Measurements from ENCODE around the gene SHC2.
"Not testable (repeated sequence)": the region's sequence is repeated elsewhere in the genome, so short reads cannot be mapped to it uniquely, and the experiment has no call there.

The SHC2 gene

DNA sequence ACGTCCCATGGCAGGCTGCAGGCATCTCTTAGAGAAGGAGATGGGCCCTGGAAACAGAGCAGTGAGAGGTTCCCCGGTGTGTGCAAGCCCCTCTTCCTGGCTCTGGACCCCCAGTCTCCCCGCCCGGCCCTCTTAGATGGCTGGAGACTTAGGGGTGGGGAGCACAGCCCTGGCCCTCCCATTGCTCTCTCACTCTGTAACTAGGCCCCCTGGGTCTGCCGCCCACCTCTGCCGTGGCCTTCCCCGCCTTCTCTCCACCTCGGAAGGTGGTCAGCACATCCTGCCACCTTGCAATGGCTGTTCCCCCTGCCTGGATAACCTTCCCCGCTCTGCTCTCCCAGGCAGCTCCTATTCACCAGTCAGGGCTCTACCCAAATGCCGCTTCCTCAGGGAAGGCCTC lies 30.1 kb downstream of the SHC2 start:
- Histone ChIP-seq H3K4me3 (ENCODE audit: low read length, poor library complexity, severe bottlenecking) (no peak overlapping the region), H3K9ac (ENCODE audit: low read depth, low read length, poor library complexity, severe bottlenecking) (no peak overlapping the region), H3K9me2 (replicated peaks; ENCODE audit: low read depth, low read length) (no peaks in the 10 kb centered on the region), H3K4me1 (ENCODE audit: insufficient read depth, low read length, poor library complexity, severe bottlenecking) (no peaks in the 10 kb centered on the region), H3K4me2 (ENCODE audit: low read depth, low read length, poor library complexity, severe bottlenecking) (no peak overlapping the region), H3F3A (ENCODE audit: low read depth) (no peaks in the 10 kb centered on the region), H4K20me1 (ENCODE audit: insufficient read depth, low read length, poor library complexity, severe bottlenecking) (no peaks in the 10 kb centered on the region), H3K36me3 (ENCODE audit: insufficient read depth, low read length) (no peaks in the 10 kb centered on the region), H3K79me2 (ENCODE audit: insufficient read depth, low read length) (no peaks in the 10 kb centered on the region), H3K9me3 (ENCODE audit: insufficient read depth, low read depth, low read length) (peaks cover 13% of the 10 kb centered on the region; the same call in 1 of the 2 replicates), H3K27me3 (ENCODE audit: insufficient read depth, low read length, poor library complexity, severe bottlenecking) (no peaks in the 10 kb centered on the region), H2AFZ (ENCODE audit: low read length) (no peak overlapping the region)
- TF ChIP-seq, protein P1, sequence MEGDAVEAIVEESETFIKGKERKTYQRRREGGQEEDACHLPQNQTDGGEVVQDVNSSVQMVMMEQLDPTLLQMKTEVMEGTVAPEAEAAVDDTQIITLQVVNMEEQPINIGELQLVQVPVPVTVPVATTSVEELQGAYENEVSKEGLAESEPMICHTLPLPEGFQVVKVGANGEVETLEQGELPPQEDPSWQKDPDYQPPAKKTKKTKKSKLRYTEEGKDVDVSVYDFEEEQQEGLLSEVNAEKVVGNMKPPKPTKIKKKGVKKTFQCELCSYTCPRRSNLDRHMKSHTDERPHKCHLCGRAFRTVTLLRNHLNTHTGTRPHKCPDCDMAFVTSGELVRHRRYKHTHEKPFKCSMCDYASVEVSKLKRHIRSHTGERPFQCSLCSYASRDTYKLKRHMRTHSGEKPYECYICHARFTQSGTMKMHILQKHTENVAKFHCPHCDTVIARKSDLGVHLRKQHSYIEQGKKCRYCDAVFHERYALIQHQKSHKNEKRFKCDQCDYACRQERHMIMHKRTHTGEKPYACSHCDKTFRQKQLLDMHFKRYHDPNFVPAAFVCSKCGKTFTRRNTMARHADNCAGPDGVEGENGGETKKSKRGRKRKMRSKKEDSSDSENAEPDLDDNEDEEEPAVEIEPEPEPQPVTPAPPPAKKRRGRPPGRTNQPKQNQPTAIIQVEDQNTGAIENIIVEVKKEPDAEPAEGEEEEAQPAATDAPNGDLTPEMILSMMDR (conservative IDR thresholded peaks at IDR 0.05; ENCODE audit: low read length), result no peak
- TF ChIP-seq EZH2phosphoT487 (IDR thresholded peaks at IDR 0.05; ENCODE audit: borderline replicate concordance), result no peak

DNA sequence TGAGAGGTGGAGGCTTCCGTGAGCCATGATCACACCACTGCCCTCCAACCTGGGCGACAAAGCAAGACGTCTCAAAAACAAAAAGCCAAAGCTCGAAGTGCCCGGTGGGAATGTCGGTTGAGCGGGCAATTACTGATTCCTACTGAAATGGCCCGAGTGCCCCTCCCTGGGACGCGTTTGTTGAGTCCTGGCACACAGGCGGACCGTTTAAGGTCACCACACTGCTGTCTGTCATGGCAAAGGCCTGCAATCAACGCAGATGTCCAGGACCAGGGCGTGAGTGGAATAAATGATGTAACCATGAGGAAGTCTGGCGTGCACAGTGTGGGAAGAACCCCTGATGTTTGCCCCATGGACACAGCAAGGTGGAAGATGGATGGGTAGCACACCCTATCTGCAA lies 32.7 kb downstream of the SHC2 start:
- TF ChIP-seq, protein P1 (conservative IDR thresholded peaks at IDR 0.05; ENCODE audit: low read length), result no peak
- TF ChIP-seq EZH2phosphoT487 (IDR thresholded peaks at IDR 0.05; ENCODE audit: borderline replicate concordance), result no peak
- H3K27me3 ChIP-seq (ENCODE audit: insufficient read depth, low read length, poor library complexity, severe bottlenecking), result no peaks in the 10 kb centered on the region
- H3K9ac ChIP-seq (ENCODE audit: low read depth, low read length, poor library complexity, severe bottlenecking), result no peak overlapping the region

DNA sequence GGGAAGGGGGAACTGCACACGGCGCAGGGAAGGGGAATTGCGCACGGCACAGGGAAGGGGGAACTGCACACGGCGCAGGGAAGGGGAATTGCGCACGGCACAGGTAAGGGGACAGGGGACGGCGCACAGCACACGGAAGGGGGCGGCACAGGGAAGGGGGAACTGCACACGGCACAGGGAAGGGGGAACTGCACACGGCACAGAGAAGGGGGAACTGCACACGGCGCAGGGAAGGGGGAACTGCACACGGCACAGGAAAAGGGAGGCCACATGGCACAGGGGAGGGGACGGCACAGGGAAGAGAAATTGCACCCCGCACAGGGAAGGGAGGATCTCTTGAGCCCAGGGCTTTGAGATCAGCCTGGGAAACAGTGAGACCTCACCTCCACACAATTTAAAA lies 33.2 kb downstream of the SHC2 start:
- not testable (repeated sequence) for H2AFZ ChIP-seq (ENCODE audit: low read length); H3K4me2 ChIP-seq (ENCODE audit: low read depth, low read length, poor library complexity, severe bottlenecking); H3K9ac ChIP-seq (ENCODE audit: low read depth, low read length, poor library complexity, severe bottlenecking)

More for the DNA sequence above, 32.7 kb downstream of the SHC2 start:
- Histone ChIP-seq H3K4me1 (ENCODE audit: insufficient read depth, low read length, poor library complexity, severe bottlenecking) (no peaks in the 10 kb centered on the region), H3K4me2 (ENCODE audit: low read depth, low read length, poor library complexity, severe bottlenecking) (no peak overlapping the region), H3K36me3 (ENCODE audit: insufficient read depth, low read length) (no peaks in the 10 kb centered on the region), H2AFZ (ENCODE audit: low read length) (no peak overlapping the region), H3K9me3 (ENCODE audit: insufficient read depth, low read depth, low read length) (peaks cover 13% of the 10 kb centered on the region; the same call in 1 of the 2 replicates), H4K20me1 (ENCODE audit: insufficient read depth, low read length, poor library complexity, severe bottlenecking) (no peaks in the 10 kb centered on the region), H3F3A (ENCODE audit: low read depth) (no peaks in the 10 kb centered on the region), H3K4me3 (ENCODE audit: low read length, poor library complexity, severe bottlenecking) (no peak overlapping the region), H3K79me2 (ENCODE audit: insufficient read depth, low read length) (no peaks in the 10 kb centered on the region), H3K9me2 (replicated peaks; ENCODE audit: low read depth, low read length) (no peaks in the 10 kb centered on the region)

DNA sequence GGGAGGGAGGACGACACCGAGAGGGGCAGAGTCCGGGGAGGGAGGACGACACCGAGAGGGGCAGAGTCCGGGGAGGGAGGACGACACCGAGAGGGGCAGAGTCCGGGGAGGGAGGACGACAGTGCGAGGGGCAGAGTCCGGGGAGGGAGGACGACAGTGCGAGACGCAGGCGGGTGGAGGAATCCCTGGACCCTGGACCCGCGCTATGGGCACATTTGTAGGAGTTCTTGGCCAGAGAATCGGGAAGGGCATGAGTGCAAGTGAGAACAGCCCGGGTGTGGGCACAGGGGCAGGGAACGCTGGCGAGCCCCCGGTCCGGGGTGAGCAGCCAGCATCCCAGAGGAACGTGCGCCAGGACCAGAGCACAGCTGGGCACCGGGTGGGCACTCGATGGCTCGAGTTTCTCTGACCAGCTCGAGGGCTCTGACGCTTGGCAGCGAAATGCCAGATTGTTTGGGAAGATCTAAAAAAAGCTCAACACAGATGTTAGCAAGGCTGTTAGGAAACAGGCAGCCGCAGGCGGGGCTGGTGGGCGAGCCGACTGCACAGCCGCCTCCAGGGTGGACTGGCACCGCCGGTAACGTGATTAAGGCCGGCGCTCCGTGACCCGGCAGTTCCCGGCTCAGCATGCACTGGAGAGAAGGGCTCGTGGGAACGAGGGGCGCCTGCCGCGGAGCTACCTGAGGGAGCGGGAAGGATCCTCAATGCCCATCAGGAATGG lies 33.9 kb downstream of the SHC2 start:
- H3K36me3 ChIP-seq (ENCODE audit: insufficient read depth, low read length), result no peaks in the 10 kb centered on the region
- H4K20me1 ChIP-seq (ENCODE audit: insufficient read depth, low read length, poor library complexity, severe bottlenecking), result no peaks in the 10 kb centered on the region
- H3F3A ChIP-seq (ENCODE audit: low read depth), result no peaks in the 10 kb centered on the region
- no peak overlapping the region for H3K9ac ChIP-seq (ENCODE audit: low read depth, low read length, poor library complexity, severe bottlenecking)
- no peak overlapping the region for H2AFZ ChIP-seq (ENCODE audit: low read length)
- no peaks in the 10 kb centered on the region for H3K27me3 ChIP-seq (ENCODE audit: insufficient read depth, low read length, poor library complexity, severe bottlenecking)
- H3K4me1 ChIP-seq (ENCODE audit: insufficient read depth, low read length, poor library complexity, severe bottlenecking), result no peaks in the 10 kb centered on the region
- no peaks in the 10 kb centered on the region for H3K9me2 ChIP-seq (replicated peaks; ENCODE audit: low read depth, low read length)
- H3K4me3 ChIP-seq (ENCODE audit: low read length, poor library complexity, severe bottlenecking), result no peak overlapping the region
- H3K4me2 ChIP-seq (ENCODE audit: low read depth, low read length, poor library complexity, severe bottlenecking), result no peak overlapping the region
- peaks cover 17% of the 10 kb centered on the region; the same call in 1 of the 2 replicates for H3K9me3 ChIP-seq (ENCODE audit: insufficient read depth, low read depth, low read length)
- TF ChIP-seq, protein P1 (conservative IDR thresholded peaks at IDR 0.05; ENCODE audit: low read length), result no peak
- TF ChIP-seq EZH2phosphoT487 (IDR thresholded peaks at IDR 0.05; ENCODE audit: borderline replicate concordance), result no peak
- H3K79me2 ChIP-seq (ENCODE audit: insufficient read depth, low read length), result no peaks in the 10 kb centered on the region

More for the DNA sequence above, 33.2 kb downstream of the SHC2 start:
- H3K36me3 ChIP-seq (ENCODE audit: insufficient read depth, low read length); H3K4me3 ChIP-seq (ENCODE audit: low read length, poor library complexity, severe bottlenecking); H3F3A ChIP-seq (ENCODE audit: low read depth); H3K4me1 ChIP-seq (ENCODE audit: insufficient read depth, low read length, poor library complexity, severe bottlenecking); H4K20me1 ChIP-seq (ENCODE audit: insufficient read depth, low read length, poor library complexity, severe bottlenecking); H3K27me3 ChIP-seq (ENCODE audit: insufficient read depth, low read length, poor library complexity, severe bottlenecking); H3K79me2 ChIP-seq (ENCODE audit: insufficient read depth, low read length); H3K9me2 ChIP-seq (replicated peaks; ENCODE audit: low read depth, low read length): not testable (repeated sequence)
- H3K9me3 ChIP-seq (ENCODE audit: insufficient read depth, low read depth, low read length), result peaks cover 14% of the 10 kb centered on the region; the same call in 1 of the 2 replicates

Data from Loucy (cell line).